Measurements from ENCODE around the gene MRLN.
"Not testable (repeated sequence)": the region's sequence is repeated elsewhere in the genome, so short reads cannot be mapped to it uniquely, and the experiment has no call there.

Gene MRLN

DNA sequence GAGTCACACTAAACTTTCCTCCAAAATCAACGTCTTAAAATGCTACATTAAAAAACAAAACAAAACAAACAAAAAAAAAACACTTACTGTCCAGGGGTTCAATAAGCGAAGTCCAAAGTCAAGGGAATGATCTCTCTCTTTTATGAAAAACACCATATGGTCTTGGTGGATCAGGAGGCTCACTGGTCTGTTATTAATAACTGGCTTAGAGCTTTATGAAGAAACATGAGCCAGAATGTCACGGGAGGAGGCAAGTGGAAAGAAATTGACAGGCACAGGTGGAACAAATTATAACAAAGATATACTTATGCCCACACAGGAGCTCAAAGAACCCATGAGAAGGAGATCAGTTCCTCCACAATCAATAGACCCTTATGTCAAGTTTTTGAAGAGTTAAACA, at the start of gene MRLN:
TSS of gene MRLN (minus strand) at position 189 of the 400 bp plus-strand sequence.
- H3K4me3 ChIP-seq (ENCODE audit: low read depth, low read length) = no peak within 1 kb of the TSS
- TF ChIP-seq, protein P1, sequence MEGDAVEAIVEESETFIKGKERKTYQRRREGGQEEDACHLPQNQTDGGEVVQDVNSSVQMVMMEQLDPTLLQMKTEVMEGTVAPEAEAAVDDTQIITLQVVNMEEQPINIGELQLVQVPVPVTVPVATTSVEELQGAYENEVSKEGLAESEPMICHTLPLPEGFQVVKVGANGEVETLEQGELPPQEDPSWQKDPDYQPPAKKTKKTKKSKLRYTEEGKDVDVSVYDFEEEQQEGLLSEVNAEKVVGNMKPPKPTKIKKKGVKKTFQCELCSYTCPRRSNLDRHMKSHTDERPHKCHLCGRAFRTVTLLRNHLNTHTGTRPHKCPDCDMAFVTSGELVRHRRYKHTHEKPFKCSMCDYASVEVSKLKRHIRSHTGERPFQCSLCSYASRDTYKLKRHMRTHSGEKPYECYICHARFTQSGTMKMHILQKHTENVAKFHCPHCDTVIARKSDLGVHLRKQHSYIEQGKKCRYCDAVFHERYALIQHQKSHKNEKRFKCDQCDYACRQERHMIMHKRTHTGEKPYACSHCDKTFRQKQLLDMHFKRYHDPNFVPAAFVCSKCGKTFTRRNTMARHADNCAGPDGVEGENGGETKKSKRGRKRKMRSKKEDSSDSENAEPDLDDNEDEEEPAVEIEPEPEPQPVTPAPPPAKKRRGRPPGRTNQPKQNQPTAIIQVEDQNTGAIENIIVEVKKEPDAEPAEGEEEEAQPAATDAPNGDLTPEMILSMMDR (IDR thresholded peaks at IDR 0.05; ENCODE audit: borderline replicate concordance, insufficient read depth, low read depth, low read length) = no peak

DNA sequence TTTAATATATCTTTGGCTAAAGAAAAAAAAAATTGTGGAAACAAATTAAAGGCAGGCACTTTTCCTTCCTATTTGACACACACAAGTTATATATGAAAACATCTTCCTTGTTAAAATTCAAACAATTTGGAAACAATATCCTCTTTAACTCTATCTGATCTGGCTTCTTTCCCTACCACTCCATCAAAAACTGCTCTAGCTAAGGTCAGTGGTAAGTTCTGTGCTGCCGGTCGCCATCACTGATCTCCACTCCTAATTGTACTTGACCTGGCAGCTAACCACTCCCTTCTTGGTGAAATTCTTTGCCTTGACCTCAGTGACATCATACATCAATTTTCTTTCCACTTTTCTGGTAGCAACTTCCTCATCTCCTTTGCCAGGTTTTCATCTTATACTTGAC, 47.9 kb upstream of the MRLN start:
- TF ChIP-seq, protein P1 (IDR thresholded peaks at IDR 0.05; ENCODE audit: borderline replicate concordance, insufficient read depth, low read depth, low read length) = no peak
- H3K4me3 ChIP-seq (ENCODE audit: low read depth, low read length) = no peak overlapping the region

DNA sequence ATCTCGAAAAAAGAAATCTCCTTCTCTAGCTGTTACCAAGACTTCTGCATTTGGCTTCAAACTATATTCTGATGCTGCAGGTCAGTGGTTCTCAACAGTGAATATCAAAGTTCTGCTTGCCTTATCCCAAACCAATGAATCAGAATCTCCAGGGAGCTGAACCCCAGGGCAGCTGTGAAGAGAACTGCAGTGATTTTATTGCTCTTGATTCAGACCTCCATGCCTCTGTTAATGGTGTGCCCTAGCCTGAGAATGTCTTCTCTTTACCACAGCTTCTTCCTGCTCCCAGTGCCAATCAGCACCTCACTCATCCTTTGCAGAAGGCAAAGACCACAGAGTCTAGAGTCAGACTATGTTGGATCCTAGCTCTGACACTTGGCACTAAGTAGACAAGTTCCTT, 46.2 kb upstream of the MRLN start:
- no peak overlapping the region for H3K4me3 ChIP-seq (ENCODE audit: low read depth, low read length)
- TF ChIP-seq, protein P1 (IDR thresholded peaks at IDR 0.05; ENCODE audit: borderline replicate concordance, insufficient read depth, low read depth, low read length) = no peak

DNA sequence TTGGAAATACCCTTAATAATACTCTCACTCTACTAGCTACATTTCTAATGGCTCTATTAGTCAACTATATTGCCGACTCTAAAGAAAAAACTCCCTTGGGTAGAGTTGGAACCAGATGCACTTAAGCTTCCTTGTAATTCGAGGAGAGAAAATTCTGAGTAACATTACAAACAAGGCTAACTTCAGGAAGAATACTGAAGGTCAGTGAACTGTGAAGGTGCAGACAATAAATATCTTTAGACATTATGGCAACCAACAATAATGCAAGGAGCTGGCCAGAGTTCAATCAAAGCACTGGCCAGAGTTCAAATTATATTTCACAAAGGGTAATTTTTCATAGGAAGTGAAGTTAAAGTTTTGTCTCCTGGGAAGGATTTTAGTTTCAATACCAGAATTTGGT, 40.7 kb upstream of the MRLN start:
- no peak overlapping the region for H3K4me3 ChIP-seq (ENCODE audit: low read depth, low read length)
- TF ChIP-seq, protein P1 (IDR thresholded peaks at IDR 0.05; ENCODE audit: borderline replicate concordance, insufficient read depth, low read depth, low read length) = no peak

DNA sequence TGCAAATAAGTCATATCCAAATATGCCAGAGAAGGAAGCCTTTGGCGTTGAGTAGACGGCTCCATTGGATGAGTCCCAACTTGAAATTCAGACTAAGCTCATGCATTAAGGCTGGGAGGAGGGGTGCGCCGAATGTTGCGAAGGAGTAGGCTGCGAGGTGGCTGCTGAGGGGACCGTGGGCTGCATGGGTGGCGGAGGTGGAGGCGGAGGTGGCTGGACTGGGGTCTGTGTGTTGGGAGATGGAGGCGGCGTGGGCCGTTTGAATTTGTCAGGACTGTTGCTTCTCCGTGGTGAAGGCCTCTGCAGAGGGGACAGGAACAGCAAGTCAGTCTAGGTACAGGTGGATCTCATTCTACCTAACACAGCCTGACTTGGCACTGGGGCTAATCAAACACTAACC, 39.6 kb upstream of the MRLN start:
- no peak overlapping the region for H3K4me3 ChIP-seq (ENCODE audit: low read depth, low read length)
- TF ChIP-seq, protein P1 (IDR thresholded peaks at IDR 0.05; ENCODE audit: borderline replicate concordance, insufficient read depth, low read depth, low read length) = no peak

DNA sequence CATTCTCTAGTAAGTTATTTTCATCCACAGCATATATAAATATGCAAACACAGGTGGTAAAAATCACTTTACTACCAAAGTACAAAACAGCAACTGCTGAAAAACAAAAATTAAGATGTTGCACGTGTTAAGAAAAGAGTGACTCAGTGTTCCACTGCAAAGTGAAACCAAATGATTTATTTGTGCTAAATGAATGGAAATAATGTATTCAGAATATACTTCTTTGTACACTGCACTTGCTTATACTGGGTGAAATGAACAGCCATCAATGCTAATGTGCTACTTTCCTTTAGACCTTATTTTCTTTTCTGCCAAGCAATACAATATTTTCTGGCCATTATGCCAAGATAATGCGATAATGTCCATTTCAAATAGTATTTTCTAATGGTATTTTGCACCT, 38.3 kb upstream of the MRLN start:
- TF ChIP-seq, protein P1 (IDR thresholded peaks at IDR 0.05; ENCODE audit: borderline replicate concordance, insufficient read depth, low read depth, low read length) = no peak

DNA sequence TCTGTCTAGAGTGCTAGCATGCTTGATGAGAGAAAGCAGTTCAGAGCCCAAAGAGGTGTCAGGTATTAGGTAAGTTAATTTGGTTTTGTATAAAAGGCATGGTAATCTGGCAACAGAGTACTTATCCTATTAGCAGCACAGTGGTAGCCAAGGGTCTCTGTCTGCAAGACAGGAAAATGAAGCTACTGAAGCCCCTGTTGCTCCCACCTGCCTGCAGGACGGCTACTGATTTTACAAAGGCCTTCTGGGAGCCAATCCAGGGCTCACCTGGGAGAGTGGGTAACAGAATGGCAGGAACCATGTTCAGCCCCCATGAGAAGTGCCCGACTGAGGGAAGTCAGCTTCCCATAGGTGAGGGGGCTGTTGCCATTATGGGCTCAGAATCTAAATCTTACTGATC, 36.8 kb upstream of the MRLN start:
- not testable (repeated sequence) for H3K4me3 ChIP-seq (ENCODE audit: low read depth, low read length)

More for the DNA sequence above, 38.3 kb upstream of the MRLN start:
- H3K4me3 ChIP-seq (ENCODE audit: low read depth, low read length) = no peak overlapping the region

DNA sequence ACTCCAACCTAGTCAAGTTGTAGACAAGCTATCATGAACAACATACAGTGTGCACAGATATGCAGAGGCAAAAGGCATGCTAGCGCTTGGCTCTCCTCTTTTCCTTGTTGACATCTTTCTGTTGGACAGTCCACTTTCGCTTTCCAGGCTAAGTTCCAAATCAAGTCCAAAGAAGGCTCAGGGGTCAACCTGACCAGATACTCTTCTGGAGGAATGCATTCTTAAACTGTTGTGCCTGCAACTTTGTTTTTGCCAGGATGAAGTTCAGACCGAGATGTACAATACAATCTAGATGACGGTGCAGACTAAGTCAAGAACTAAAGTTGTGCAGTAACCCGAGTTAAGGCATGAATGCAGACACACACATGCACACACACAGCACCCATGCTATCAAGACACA, 35.7 kb upstream of the MRLN start:
- H3K4me3 ChIP-seq (ENCODE audit: low read depth, low read length) = not testable (repeated sequence)

DNA sequence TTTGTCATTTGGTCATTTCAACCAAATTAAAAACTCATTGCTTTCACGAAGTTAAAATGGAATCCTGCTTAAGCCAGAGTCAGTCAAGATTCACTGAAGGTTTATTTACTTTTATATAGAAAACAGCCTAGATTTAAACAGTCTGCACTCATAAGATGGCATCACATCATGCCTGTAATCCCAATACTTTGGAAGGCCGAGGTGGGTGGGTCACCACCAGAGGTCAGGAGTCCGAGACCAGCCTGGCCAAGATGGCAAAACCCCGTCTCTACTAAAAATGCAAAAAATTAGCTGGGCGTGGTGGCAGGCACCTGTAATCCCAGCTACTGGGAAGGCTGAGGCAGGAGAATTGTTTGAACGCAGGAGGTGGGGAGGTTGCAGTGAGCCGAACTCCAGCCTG, 33.8 kb upstream of the MRLN start:
- H3K4me3 ChIP-seq (ENCODE audit: low read depth, low read length) = not testable (repeated sequence)

DNA sequence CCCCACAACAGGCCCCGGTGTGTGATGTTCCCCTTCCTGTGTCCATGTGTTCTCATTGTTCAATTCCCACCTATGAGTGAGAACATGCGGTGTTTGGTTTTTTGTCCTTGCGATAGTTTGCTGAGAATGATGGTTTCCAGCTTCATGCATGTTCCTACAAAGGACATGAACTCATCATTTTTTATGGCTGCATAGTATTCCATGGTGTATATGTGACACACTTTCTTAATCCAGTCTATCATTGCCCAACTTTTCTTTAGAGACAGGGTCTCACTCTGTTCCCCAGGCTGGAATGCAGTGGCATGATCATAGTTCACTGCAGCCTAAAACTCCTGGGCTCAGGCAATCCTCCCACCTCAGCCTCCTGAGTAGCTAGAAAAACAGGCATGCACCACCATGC, 32.2 kb upstream of the MRLN start:
- H3K4me3 ChIP-seq (ENCODE audit: low read depth, low read length) = not testable (repeated sequence)

All from GM12875 (cell line).